ENCODE results near the gene UBAC2. TPM values are rescaled to one million over a fixed set of nuclear protein-coding genes. Genes with fewer than 3 reads are reported as not detected.

The UBAC2 gene
- total RNA-seq, 1 experiment from 2014 or later, result 58.3 TPM

GRCh38 chr13:99304541-99304940, 103.9 kb downstream of the UBAC2 start:
- DNase-seq, result no peak
- Histone ChIP-seq H3K79me2 (ENCODE audit: low read length) (peaks cover 72% of the 10 kb centered on the region), H3K9me2 (replicated peaks; ENCODE audit: insufficient read depth, low read length) (no peaks in the 10 kb centered on the region), H2AFZ (ENCODE audit: low read length) (no peak overlapping the region), H3K4me3 (ENCODE audit: low read length) (no peak overlapping the region), H3K27me3 (ENCODE audit: low read length) (no peaks in the 10 kb centered on the region), H4K20me1 (ENCODE audit: insufficient read depth, low read depth, low read length) (no peaks in the 10 kb centered on the region), H3K9ac (ENCODE audit: low read length) (no peak overlapping the region), H3K36me3 (ENCODE audit: insufficient read depth, low read length) (peaks cover 13% of the 10 kb centered on the region), H3K9me3 (ENCODE audit: low read length) (no peaks in the 10 kb centered on the region), H3K4me1 (ENCODE audit: low read length) (peaks cover 49% of the 10 kb centered on the region), H3K27ac (ENCODE audit: low read length) (no peak overlapping the region), H3K4me2 (ENCODE audit: low read depth, low read length, poor library complexity, severe bottlenecking) (no peak overlapping the region)

DNA sequence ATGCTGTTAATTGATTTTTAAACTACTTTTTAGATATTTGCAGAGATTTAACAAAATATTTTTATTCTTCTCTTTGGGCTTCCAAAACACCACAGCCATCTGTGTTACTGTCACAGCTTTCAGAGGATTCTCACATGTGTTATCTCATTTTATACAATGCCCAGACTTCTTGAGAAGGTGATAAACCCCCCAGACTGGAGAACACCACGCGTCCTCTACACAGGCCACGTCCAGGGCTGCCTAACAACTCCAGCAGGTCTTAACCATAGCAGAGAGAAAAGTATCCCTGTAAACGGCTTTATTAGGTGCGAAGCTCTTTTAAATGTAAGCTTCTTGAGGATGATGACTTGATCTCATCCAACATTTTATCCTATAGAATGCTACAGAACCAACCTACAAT, 104.5 kb downstream of the UBAC2 start:
- no peak overlapping the region for H3K4me3 ChIP-seq (ENCODE audit: low read length)
- DNase-seq, result no peak
- H4K20me1 ChIP-seq (ENCODE audit: insufficient read depth, low read depth, low read length), result no peaks in the 10 kb centered on the region
- H3K36me3 ChIP-seq (ENCODE audit: insufficient read depth, low read length), result peaks cover 13% of the 10 kb centered on the region
- peaks cover 72% of the 10 kb centered on the region for H3K79me2 ChIP-seq (ENCODE audit: low read length)
- H3K9me2 ChIP-seq (replicated peaks; ENCODE audit: insufficient read depth, low read length), result no peaks in the 10 kb centered on the region
- H3K4me1 ChIP-seq (ENCODE audit: low read length), result peaks cover 48% of the 10 kb centered on the region
- H3K27me3 ChIP-seq (ENCODE audit: low read length), result no peaks in the 10 kb centered on the region
- no peaks in the 10 kb centered on the region for H3K9me3 ChIP-seq (ENCODE audit: low read length)
- H3K4me2 ChIP-seq (ENCODE audit: low read depth, low read length, poor library complexity, severe bottlenecking), result no peak overlapping the region
- no peak overlapping the region for H3K9ac ChIP-seq (ENCODE audit: low read length)
- no peak overlapping the region for H3K27ac ChIP-seq (ENCODE audit: low read length)
- H2AFZ ChIP-seq (ENCODE audit: low read length), result no peak overlapping the region

GRCh38 chr13:99305566-99305965, 104.9 kb downstream of the UBAC2 start:
- Histone ChIP-seq H4K20me1 (ENCODE audit: insufficient read depth, low read depth, low read length) (no peaks in the 10 kb centered on the region), H3K36me3 (ENCODE audit: insufficient read depth, low read length) (peaks cover 13% of the 10 kb centered on the region), H3K9me3 (ENCODE audit: low read length) (no peaks in the 10 kb centered on the region), H3K27ac (ENCODE audit: low read length) (no peak overlapping the region), H3K79me2 (ENCODE audit: low read length) (peaks cover 72% of the 10 kb centered on the region), H3K4me2 (ENCODE audit: low read depth, low read length, poor library complexity, severe bottlenecking) (no peak overlapping the region), H3K4me1 (ENCODE audit: low read length) (peaks cover 46% of the 10 kb centered on the region), H3K4me3 (ENCODE audit: low read length) (no peak overlapping the region), H3K27me3 (ENCODE audit: low read length) (no peaks in the 10 kb centered on the region), H3K9me2 (replicated peaks; ENCODE audit: insufficient read depth, low read length) (no peaks in the 10 kb centered on the region), H2AFZ (ENCODE audit: low read length) (no peak overlapping the region), H3K9ac (ENCODE audit: low read length) (no peak overlapping the region)
- DNase-seq, result no peak

DNA sequence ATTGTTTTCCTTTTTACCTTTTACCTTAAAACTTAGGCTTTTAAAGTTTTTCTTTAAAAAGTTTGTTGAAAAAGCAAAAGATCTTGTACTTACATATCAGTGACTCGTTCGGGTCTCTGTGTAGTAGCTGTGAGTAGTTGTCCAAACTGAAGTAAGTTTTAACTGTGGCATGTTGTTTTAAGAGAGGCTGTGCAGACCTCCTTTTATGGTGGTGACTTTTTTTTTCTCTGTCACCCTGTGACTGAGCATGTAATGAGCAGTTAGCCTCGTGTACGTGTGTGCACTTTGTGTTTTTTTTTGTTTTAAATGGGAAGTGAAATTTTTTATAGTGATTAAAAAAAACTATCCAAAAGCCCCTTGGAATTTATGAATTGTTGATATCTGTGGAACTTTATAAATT, 106.6 kb downstream of the UBAC2 start, which contains the start of gene GPR183:
Gene GPR183 (minus strand): TSS at position 153 of the 400 bp plus-strand sequence. CDS start 11,254 bp downstream, outside the sequence.
- no peak within 1 kb of the TSS for H3K4me3 ChIP-seq (ENCODE audit: low read length)
- peaks cover 73% of the 10 kb centered on the region for H3K79me2 ChIP-seq (ENCODE audit: low read length)
- no peaks in the 10 kb centered on the region for H3K9me2 ChIP-seq (replicated peaks; ENCODE audit: insufficient read depth, low read length)
- peaks cover 40% of the 10 kb centered on the region for H3K4me1 ChIP-seq (ENCODE audit: low read length)
- no peaks in the 10 kb centered on the region for H4K20me1 ChIP-seq (ENCODE audit: insufficient read depth, low read depth, low read length)
- peaks cover 13% of the 10 kb centered on the region for H3K36me3 ChIP-seq (ENCODE audit: insufficient read depth, low read length)
- H2AFZ ChIP-seq (ENCODE audit: low read length), result no peak within 1 kb of the TSS
- H3K4me2 ChIP-seq (ENCODE audit: low read depth, low read length, poor library complexity, severe bottlenecking), result peak within 1 kb of the TSS; percentile 30
- H3K9ac ChIP-seq (ENCODE audit: low read length), result no peak within 1 kb of the TSS
- no peaks in the 10 kb centered on the region for H3K27me3 ChIP-seq (ENCODE audit: low read length)
- no peak for DNase-seq
- peak within 1 kb of the TSS; percentile 58 for H3K27ac ChIP-seq (ENCODE audit: low read length)
- H3K9me3 ChIP-seq (ENCODE audit: low read length), result no peaks in the 10 kb centered on the region

GRCh38 chr13:99307648-99308339, 107.1 kb downstream of the UBAC2 start:
- Histone ChIP-seq H3K79me2 (ENCODE audit: low read length) (peaks cover 73% of the 10 kb centered on the region), H3K4me2 (ENCODE audit: low read depth, low read length, poor library complexity, severe bottlenecking) (no peak overlapping the region), H3K27ac (ENCODE audit: low read length) (peak overlapping the region; percentile 58; the same call in 1 of the 2 replicates), H3K27me3 (ENCODE audit: low read length) (no peaks in the 10 kb centered on the region), H3K9me2 (replicated peaks; ENCODE audit: insufficient read depth, low read length) (no peaks in the 10 kb centered on the region), H3K4me1 (ENCODE audit: low read length) (peaks cover 38% of the 10 kb centered on the region), H3K9me3 (ENCODE audit: low read length) (no peaks in the 10 kb centered on the region), H3K9ac (ENCODE audit: low read length) (no peak overlapping the region), H4K20me1 (ENCODE audit: insufficient read depth, low read depth, low read length) (no peaks in the 10 kb centered on the region), H3K4me3 (ENCODE audit: low read length) (no peak overlapping the region), H3K36me3 (ENCODE audit: insufficient read depth, low read length) (peaks cover 13% of the 10 kb centered on the region), H2AFZ (ENCODE audit: low read length) (no peak overlapping the region)
- no peak for DNase-seq

- no peaks in the 10 kb centered on the region for H3K27me3 ChIP-seq (ENCODE audit: low read length)
- no peak for DNase-seq
- H2AFZ ChIP-seq (ENCODE audit: low read length), result no peak overlapping the region
- no peak overlapping the region for H3K9ac ChIP-seq (ENCODE audit: low read length)
- no peak overlapping the region for H3K27ac ChIP-seq (ENCODE audit: low read length)
- no peak overlapping the region for H3K4me2 ChIP-seq (ENCODE audit: low read depth, low read length, poor library complexity, severe bottlenecking)
- H4K20me1 ChIP-seq (ENCODE audit: insufficient read depth, low read depth, low read length), result no peaks in the 10 kb centered on the region
- no peaks in the 10 kb centered on the region for H3K9me3 ChIP-seq (ENCODE audit: low read length)
- H3K4me1 ChIP-seq (ENCODE audit: low read length), result peaks cover 36% of the 10 kb centered on the region
- no peak overlapping the region for H3K4me3 ChIP-seq (ENCODE audit: low read length)
- peaks cover 67% of the 10 kb centered on the region for H3K79me2 ChIP-seq (ENCODE audit: low read length)
- H3K36me3 ChIP-seq (ENCODE audit: insufficient read depth, low read length), result peaks cover 13% of the 10 kb centered on the region
- no peaks in the 10 kb centered on the region for H3K9me2 ChIP-seq (replicated peaks; ENCODE audit: insufficient read depth, low read length)
Measured at GRCh38 chr13:99308471-99309087, 107.9 kb downstream of the UBAC2 start.

DNA sequence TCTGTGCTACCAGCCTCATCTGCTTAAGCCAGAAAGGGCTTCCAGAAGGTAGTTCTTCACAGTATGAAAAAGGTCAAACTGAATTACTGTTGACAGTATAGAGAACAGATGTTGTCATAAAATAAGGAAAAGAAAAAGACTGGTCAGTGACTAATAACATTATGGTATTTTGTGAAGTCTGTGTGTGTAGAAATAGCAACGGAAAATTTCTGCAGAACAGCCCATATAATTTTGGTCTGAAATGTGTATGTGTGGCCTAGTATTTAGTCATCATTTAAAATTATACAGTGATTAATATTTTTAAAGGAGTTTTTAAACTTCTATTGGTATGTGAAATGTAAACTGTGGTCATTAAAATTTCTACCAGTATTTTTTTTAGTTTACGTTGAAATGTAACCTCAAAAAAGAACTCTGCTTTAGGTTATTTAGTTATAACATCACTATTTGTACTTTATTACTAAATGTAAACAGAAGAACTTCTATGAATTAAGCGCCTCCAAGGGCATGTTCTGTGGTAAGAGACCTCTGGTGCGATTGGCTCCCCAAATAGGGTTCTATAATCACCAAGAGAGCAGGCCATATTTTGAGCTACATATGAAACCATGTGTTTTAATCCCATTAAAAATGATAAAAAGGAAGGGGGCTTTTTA, 109.9 kb downstream of the UBAC2 start:
- Histone ChIP-seq H3K4me2 (ENCODE audit: low read depth, low read length, poor library complexity, severe bottlenecking) (no peak overlapping the region), H3K4me3 (ENCODE audit: low read length) (no peak overlapping the region), H2AFZ (ENCODE audit: low read length) (no peak overlapping the region), H3K9me2 (replicated peaks; ENCODE audit: insufficient read depth, low read length) (no peaks in the 10 kb centered on the region), H3K79me2 (ENCODE audit: low read length) (peaks cover 65% of the 10 kb centered on the region), H3K9ac (ENCODE audit: low read length) (no peak overlapping the region), H3K27ac (ENCODE audit: low read length) (peak overlapping the region; percentile 48), H3K36me3 (ENCODE audit: insufficient read depth, low read length) (peaks cover 13% of the 10 kb centered on the region), H4K20me1 (ENCODE audit: insufficient read depth, low read depth, low read length) (no peaks in the 10 kb centered on the region), H3K9me3 (ENCODE audit: low read length) (no peaks in the 10 kb centered on the region), H3K4me1 (ENCODE audit: low read length) (peaks cover 36% of the 10 kb centered on the region), H3K27me3 (ENCODE audit: low read length) (no peaks in the 10 kb centered on the region)
- no peak for DNase-seq

DNA sequence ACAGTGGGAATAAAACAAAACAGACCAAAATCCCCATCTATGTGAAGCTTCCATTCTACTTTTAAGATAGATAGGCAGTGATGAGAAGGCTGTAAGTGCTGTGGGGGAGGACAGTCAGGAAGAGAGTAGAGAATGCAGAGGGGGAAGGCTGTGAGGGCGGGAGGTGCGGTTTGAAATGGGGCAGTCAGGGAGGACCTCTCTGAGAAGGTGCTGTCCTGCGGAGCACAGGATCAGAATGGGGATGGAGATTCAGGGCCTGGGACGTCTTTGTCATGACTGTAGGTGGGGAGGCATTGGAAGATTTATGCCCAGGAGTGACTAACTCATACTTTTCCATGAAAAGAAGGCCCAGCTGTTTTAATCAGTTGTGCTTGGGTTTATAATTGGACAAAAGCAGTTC, 110.5 kb downstream of the UBAC2 start:
- Histone ChIP-seq H3K27me3 (ENCODE audit: low read length) (no peaks in the 10 kb centered on the region), H3K4me3 (ENCODE audit: low read length) (no peak overlapping the region), H3K9me2 (replicated peaks; ENCODE audit: insufficient read depth, low read length) (no peaks in the 10 kb centered on the region), H2AFZ (ENCODE audit: low read length) (no peak overlapping the region), H3K4me2 (ENCODE audit: low read depth, low read length, poor library complexity, severe bottlenecking) (no peak overlapping the region), H3K27ac (ENCODE audit: low read length) (no peak overlapping the region), H3K9me3 (ENCODE audit: low read length) (no peaks in the 10 kb centered on the region), H3K36me3 (ENCODE audit: insufficient read depth, low read length) (peaks cover 13% of the 10 kb centered on the region), H3K4me1 (ENCODE audit: low read length) (peaks cover 35% of the 10 kb centered on the region), H3K9ac (ENCODE audit: low read length) (no peak overlapping the region), H3K79me2 (ENCODE audit: low read length) (peaks cover 63% of the 10 kb centered on the region), H4K20me1 (ENCODE audit: insufficient read depth, low read depth, low read length) (no peaks in the 10 kb centered on the region)
- DNase-seq, result no peak
